Measurements from ENCODE around the gene RGP1.

The RGP1 gene, protein sequence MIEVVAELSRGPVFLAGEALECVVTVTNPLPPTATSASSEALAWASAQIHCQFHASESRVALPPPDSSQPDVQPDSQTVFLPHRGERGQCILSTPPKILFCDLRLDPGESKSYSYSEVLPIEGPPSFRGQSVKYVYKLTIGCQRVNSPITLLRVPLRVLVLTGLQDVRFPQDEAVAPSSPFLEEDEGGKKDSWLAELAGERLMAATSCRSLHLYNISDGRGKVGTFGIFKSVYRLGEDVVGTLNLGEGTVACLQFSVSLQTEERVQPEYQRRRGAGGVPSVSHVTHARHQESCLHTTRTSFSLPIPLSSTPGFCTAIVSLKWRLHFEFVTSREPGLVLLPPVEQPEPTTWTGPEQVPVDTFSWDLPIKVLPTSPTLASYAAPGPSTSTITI

DNA sequence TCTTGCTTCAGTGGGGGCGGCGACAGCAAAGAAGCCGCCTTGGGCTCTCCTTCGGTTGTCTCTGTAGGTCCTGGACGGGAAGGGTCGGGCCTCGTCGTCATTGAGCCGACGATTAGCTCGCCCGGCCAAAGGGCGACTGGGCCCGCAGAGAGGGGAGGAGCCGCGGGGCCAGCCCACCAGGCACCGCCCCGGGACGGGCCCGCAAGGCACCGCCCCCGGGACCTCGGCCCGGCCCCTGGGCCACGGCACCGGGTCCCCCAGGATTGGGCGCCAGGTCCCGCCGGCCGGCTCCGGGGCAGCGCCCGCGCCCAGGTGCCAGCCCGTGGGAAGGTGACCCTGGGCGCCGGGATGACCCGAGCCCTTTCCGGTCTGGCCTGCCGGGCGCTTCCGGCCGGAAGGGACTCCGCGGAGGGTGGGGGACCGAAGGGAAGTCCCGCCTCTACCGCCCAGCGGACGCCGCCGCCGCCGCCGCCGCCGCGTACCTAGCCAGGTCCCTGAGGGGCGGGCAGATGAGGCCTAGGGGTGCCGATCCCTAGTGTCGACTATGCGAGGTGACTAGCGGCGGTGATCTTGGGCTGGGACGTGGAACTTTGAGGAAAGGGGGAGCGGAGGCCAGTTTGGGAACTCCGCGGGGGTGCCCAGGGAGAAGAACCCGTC is at the start of gene RGP1, which contains the start of gene GBA2:
RGP1 (plus strand) TSS at position 430 of the 657 bp plus-strand sequence. CDS start 469 bp downstream, outside the sequence.
GBA2 (minus strand) TSS at position 371 of the 657 bp plus-strand sequence. CDS start 524 bp downstream, outside the sequence.
- DNase-seq (ENCODE audit: low read depth, low spot score): no peak

- no peak for DNase-seq (ENCODE audit: low read depth, low spot score)
Observed at GRCh38 chr9:35700031-35700430, 49.1 kb upstream of the RGP1 start.

DNA sequence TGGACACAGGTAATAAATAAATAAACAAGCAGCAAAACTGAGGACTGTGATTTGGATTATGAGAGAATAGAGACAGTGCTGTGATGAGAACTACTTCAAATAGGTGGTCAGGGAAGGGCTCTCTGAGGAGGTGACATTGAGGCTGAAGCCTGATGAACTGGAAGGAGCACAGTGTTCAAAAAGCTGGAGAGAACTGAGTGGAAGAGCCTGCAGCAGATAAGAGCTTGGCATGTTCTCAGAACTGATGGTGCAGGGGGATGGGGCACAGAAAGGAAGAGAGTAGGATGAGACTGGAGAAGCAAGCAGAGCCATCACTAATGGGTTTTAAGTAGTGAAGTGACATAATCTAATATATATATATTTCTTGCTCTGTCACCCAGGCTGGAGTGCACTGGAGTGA is 48.1 kb upstream of the RGP1 start:
- DNase-seq (ENCODE audit: low read depth, low spot score): no peak

GRCh38 chr9:35702696-35703095 is 46.4 kb upstream of the RGP1 start:
- DNase-seq (ENCODE audit: low read depth, low spot score): no peak

- DNase-seq (ENCODE audit: low read depth, low spot score): no peak
Observed at GRCh38 chr9:35703906-35704672, 45.0 kb upstream of the RGP1 start.

GRCh38 chr9:35705372-35705771 is 43.7 kb upstream of the RGP1 start:
- DNase-seq (ENCODE audit: low read depth, low spot score): no peak

- DNase-seq (ENCODE audit: low read depth, low spot score): no peak
Observed at GRCh38 chr9:35705836-35706430, 43.2 kb upstream of the RGP1 start.

DNA sequence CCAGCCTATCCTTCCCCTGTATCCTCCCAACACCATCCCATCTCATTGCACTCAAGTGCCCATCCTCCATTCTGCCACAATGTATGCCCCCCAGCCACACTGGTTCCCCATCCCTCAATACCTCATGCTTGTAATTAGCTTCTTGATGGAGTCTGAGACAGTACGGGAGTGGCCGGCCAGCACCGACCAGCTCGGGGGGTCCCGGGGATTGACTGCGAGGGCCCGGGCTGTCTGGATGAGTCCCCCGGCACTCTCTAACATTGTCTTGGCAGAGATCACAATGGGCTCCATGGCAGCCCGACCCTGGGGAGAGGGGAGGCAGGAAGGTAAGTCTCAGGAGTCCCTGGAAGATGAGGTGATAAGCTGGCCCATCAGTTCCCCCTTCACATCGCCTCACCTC is 42.1 kb upstream of the RGP1 start:
- no peak for DNase-seq (ENCODE audit: low read depth, low spot score)

GRCh38 chr9:35708146-35708545 is 40.9 kb upstream of the RGP1 start:
- no peak for DNase-seq (ENCODE audit: low read depth, low spot score)

GRCh38 chr9:35710818-35711500 is 38.1 kb upstream of the RGP1 start:
- no peak for DNase-seq (ENCODE audit: low read depth, low spot score)

DNA sequence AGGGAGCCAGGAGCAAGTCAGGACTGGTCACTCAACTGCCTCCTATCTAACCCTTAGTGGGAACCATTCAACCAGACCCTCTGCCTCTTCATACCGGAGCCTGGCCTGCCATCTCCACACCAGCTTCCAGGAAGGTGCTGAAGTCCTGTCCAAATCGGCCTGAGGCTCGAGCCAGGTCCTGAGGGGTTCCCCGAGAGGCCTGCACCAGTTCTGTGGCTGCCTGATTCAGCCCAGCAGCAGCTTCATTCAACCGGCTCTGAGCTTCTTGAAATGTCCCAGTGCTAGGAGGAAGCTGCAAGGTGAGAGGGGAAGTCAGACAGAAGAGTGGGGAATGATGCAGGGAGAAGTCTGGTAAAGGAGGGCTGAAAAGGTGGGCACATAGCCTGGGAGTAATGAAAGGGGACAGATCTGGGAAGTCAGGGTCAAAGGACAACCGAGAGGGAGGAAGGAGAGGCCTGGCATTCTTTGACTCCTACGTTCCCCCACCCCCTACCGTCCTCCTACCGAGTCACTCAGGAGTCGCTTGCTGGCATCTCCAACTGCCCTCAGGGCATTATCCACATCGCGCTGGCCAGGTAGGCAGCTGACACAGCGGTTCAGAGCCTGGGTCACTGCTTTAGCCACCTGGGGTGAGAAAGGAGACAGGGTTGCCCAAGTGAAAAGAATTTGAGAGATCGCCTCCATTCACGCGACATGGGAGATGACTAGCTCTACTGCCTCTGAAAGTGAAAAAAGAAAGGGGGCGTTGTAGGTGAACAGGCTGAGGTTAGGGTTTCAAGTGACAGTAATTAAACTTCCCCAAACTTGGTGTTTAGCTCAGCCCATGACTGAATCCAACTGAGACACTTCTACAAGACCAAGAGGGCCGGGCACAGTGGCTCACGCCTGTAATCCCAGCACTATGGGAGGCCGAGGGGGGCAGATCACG is 37.3 kb upstream of the RGP1 start:
- no peak for DNase-seq (ENCODE audit: low read depth, low spot score)

GRCh38 chr9:35712762-35713400 is 36.2 kb upstream of the RGP1 start:
- DNase-seq (ENCODE audit: low read depth, low spot score): no peak

- no peak for DNase-seq (ENCODE audit: low read depth, low spot score)
Observed at GRCh38 chr9:35713578-35713977, 35.5 kb upstream of the RGP1 start.

DNA sequence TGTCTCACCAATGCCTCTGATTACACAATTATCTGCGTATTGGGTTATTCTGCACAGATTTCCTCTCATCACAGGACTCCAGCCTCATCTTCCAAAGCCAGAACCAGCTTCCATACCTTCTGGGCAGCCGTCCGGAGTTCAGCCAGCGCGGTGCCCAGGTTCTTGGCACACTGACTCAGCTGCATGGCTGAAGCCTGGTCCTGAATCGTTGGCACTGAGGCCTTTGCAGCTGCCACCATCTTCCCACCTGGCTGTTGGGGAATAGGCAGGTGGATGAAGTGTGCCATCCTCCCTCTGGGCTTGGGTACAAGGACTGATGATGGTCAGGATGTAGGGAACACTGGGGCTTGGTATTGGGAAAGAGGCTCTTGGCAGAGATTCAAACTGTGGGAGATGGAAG is 35.0 kb upstream of the RGP1 start:
- no peak for DNase-seq (ENCODE audit: low read depth, low spot score)

DNA sequence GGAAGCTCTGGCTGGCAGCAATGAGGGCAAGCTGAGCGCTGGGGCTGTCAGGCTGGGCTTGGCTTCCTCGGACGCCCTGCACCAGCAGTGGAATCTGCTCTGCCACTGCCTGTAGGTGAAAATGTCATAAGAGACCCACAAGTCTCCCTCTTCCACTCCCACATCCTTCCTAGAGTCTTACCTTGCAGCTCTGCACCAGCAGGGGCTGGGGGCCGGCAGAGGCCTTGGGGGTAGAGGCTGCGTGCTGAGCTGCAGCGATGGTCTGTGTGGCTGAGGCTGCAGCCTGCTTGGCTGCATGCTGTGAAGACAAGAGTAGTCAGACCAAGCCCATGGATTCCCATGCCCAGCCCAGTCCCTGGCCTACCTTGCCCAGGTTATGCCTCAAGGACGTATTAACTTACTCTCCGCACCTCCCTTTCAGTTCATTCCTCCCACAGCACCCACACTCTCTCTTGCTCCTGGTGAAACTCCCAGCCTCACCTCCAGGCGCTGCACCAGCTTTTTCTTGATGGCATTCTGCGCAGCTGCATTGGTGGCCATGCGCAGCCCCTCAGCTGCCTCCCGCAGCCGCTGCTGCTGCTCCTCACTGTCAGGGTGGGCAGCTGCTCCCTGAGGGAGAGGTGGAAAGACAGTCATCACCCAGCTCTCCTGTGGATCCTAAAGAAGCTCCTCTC is 34.4 kb upstream of the RGP1 start:
- no peak for DNase-seq (ENCODE audit: low read depth, low spot score)

GRCh38 chr9:35716230-35716629 is 32.9 kb upstream of the RGP1 start:
- DNase-seq (ENCODE audit: low read depth, low spot score): no peak

DNA sequence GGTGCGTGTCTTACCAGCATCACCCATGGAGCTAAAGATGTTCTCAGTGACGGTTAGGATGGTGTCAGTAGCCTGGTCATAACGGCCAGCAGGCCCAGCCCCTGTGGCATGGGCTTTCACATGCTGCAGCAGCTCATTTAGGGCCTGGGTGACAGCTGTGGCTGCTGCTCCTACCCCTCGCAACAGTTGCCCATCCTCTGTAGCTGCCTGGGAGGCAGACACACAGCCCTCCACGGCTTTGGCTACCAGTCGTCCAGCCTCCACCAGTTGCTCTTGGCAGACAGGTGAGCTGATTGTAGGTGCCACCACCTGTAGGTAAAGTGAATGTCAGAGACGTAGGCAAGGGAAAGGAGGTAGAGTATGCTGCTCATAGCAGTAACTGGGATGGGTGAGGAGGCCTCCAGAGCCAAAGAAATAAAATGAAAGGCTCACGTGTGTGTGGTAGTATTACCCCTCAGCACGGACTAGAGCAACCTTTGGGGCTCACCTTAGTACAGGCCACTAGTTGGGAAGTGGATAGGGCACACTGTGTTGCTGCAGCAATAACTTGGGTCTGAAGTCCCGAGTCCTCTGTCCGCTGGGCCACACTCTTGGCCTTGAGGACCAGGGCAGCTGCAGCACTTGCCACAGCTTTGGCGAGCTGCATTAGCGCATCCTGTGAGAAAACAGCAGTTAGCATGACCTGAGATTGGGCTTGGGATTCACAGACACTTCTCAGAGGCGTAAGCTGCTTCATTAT is 31.8 kb upstream of the RGP1 start:
- DNase-seq (ENCODE audit: low read depth, low spot score): no peak

GRCh38 chr9:35718721-35719511 is 30.2 kb upstream of the RGP1 start:
- no peak for DNase-seq (ENCODE audit: low read depth, low spot score)
